HCT116 (cell line): ENCODE measurements around the gene PCBP3. TPM values are rescaled to one million over a fixed set of nuclear protein-coding genes. Genes with fewer than 3 reads are reported as not detected.

ENCODE experiments used
- ATAC-seq: fragments of 200-7000 bp; cut with Tn5 transposase; 2 replicates; pipeline ENCODE4 v1.9.1; 2020; ENCODE audit warnings: mild to moderate bottlenecking, moderate library complexity
- BruUV-seq: library from RNA; stranded (reverse); fragments of 400-500 nt; replicated peaks from 2 replicates; lab custom pipeline; 2021; lab: Mats Ljungman, UMichigan
- CTCF ChIA-PET: fragments of 300-600 bp; sonication (Branson Sonifier 250); formaldehyde crosslinking; loops from one replicate; lab custom pipeline; 2021; ENCODE audit warnings: antibody characterized with exemption; lab: Charles Lee
- POLR2A ChIA-PET: fragments of 300-600, 350-600 bp; sonication (Branson Sonifier 250); formaldehyde crosslinking; loops from one replicate; lab custom pipeline; 2021; ENCODE audit warnings: antibody characterized with exemption; lab: Charles Lee
- RAD21 ChIA-PET, 2 experiments: fragments of 300-600 bp; sonication (Branson Sonifier 250); formaldehyde crosslinking; loops; one replicate each; lab custom pipeline; 2023; ENCODE audit warnings: low total read pairs in 2 of 2; ENCODE audit not compliant: uncharacterized antibody in 2 of 2, unreplicated experiment in 2 of 2, low non-redundant PET in 1 of 2; lab: Charles Lee
- DNase-seq: peaks from one replicate; pipeline ENCODE4 v3.0.0-alpha.2; 2010; ENCODE audit warnings: low read depth, low spot score
- H2AFZ ChIP-seq: fragments of 200-600 bp; shearing (Covaris generic), sonication (generic); 2 replicates; pipeline ENCODE4 v1.6.1; 2017; ENCODE audit warnings: low read depth, mixed run types, mixed read lengths, antibody characterized with exemption, low read length; ENCODE audit not compliant: poor library complexity, severe bottlenecking
- H3K27ac ChIP-seq: 2 replicates; pipeline ENCODE4 v1.5.1; 2012; ENCODE audit warnings: low read depth, low read length
- H3K27me3 ChIP-seq: fragments of 200-600 bp; sonication (generic); 2 replicates; pipeline ENCODE4 v1.6.1; 2016; ENCODE audit warnings: mixed run types, low read length, mixed read lengths; ENCODE audit not compliant: insufficient read depth
- H3K36me3 ChIP-seq, 2 experiments: fragments of 200-500 bp in 1 of 2; fragments of 200-600 bp in 1 of 2; sonication (Bioruptor generic) in 1 of 2; sonication (generic) in 1 of 2; 2 replicates each; pipeline versions ENCODE4 v1.5.1 to v1.6.1; 2014 to 2016; ENCODE audit warnings: low read length in 2 of 2, inconsistent platforms in 1 of 2, mixed read lengths in 1 of 2, mixed run types in 1 of 2; ENCODE audit not compliant: insufficient read depth in 2 of 2, control insufficient read depth in 1 of 2
- H3K4me1 ChIP-seq, 2 experiments: fragments of 200-600 bp in 1 of 2; sonication (generic) in 1 of 2; 2 replicates each; pipeline versions ENCODE4 v1.5.1 to v1.6.1; 2012 to 2017; ENCODE audit warnings: low read length in 2 of 2, inconsistent platforms in 1 of 2, mild to moderate bottlenecking in 1 of 2, mixed read lengths in 1 of 2, mixed run types in 1 of 2, moderate library complexity in 1 of 2; ENCODE audit not compliant: insufficient read depth in 2 of 2, control insufficient read depth in 1 of 2
- H3K4me2 ChIP-seq: fragments of 200-600 bp; sonication (generic); 2 replicates; pipeline ENCODE4 v1.6.1; 2017; ENCODE audit warnings: mixed run types, low read length, mixed read lengths
- H3K4me3 ChIP-seq, 2 experiments: fragments of 200-600 bp in 1 of 2; sonication (generic) in 1 of 2; replicated peaks in 1 of 2; 2 replicates each; pipeline ENCODE4 v1.5.1; 2011 to 2016; ENCODE audit warnings: low read length in 2 of 2, control low read depth in 1 of 2, low read depth in 1 of 2, mild to moderate bottlenecking in 1 of 2, mixed read lengths in 1 of 2, mixed run types in 1 of 2
- H3K79me2 ChIP-seq: fragments of 200-600 bp; sonication (generic); 2 replicates; pipeline ENCODE4 v1.6.1; 2017; ENCODE audit warnings: mild to moderate bottlenecking, mixed run types, low read length, moderate library complexity, mixed read lengths; ENCODE audit not compliant: insufficient read depth
- H3K9ac ChIP-seq: fragments of 200-600 bp; sonication (generic); 2 replicates; pipeline ENCODE4 v1.6.1; 2016; ENCODE audit warnings: low read length, mixed read lengths
- H3K9me2 ChIP-seq: fragments of 200-600 bp; sonication (generic), shearing (Covaris generic); 2 replicates; pipeline ENCODE4 v1.6.1; 2017; ENCODE audit warnings: mixed run types, mild to moderate bottlenecking, moderate library complexity; ENCODE audit not compliant: insufficient read depth
- H3K9me3 ChIP-seq, 2 experiments: fragments of 200-500 bp in 1 of 2; fragments of 200-600 bp in 1 of 2; sonication (Bioruptor generic) in 1 of 2; sonication (generic) in 1 of 2; 2 replicates each; pipeline ENCODE4 v1.6.1; 2014 to 2017; ENCODE audit warnings: low read length in 2 of 2, mixed read lengths in 2 of 2, inconsistent platforms in 1 of 2, low read depth in 1 of 2, mild to moderate bottlenecking in 1 of 2, mixed run types in 1 of 2, moderate library complexity in 1 of 2; ENCODE audit not compliant: control insufficient read depth in 1 of 2, insufficient read depth in 1 of 2
- H4K20me1 ChIP-seq: fragments of 200-600 bp; sonication (generic), shearing (Covaris generic); 2 replicates; pipeline ENCODE4 v1.6.1; 2017; ENCODE audit warnings: mixed run types, mild to moderate bottlenecking, moderate library complexity; ENCODE audit not compliant: insufficient read depth
- ATF3 ChIP-seq: IDR thresholded peaks from 2 replicates; pipeline ENCODE4 v1.6.1; 2012
- CBX3 ChIP-seq: IDR thresholded peaks from 2 replicates; pipeline ENCODE4 v1.6.1; 2012; ENCODE audit warnings: low read depth
- CEBPB ChIP-seq: IDR thresholded peaks from 2 replicates; pipeline ENCODE4 v1.6.1; 2012; ENCODE audit warnings: low read depth
- EGR1 ChIP-seq: IDR thresholded peaks from 2 replicates; pipeline ENCODE4 v1.6.1; 2012; ENCODE audit warnings: low read depth
- ELF1 ChIP-seq: IDR thresholded peaks from 2 replicates; pipeline ENCODE4 v1.6.1; 2012; ENCODE audit warnings: low read depth, borderline replicate concordance
- EZH2phosphoT487 ChIP-seq: fragments of 200-600 bp; IDR thresholded peaks from 2 replicates; pipeline ENCODE4 v1.6.1; 2018; ENCODE audit warnings: antibody characterized with exemption, borderline replicate concordance
- MAX ChIP-seq: IDR thresholded peaks from 2 replicates; pipeline ENCODE4 v1.6.1; 2012
- POLR2A ChIP-seq: IDR thresholded peaks from 2 replicates; pipeline ENCODE4 v1.7.0; 2011; ENCODE audit warnings: borderline replicate concordance; ENCODE audit not compliant: insufficient read depth, insufficient read length; ENCODE audit errors: extremely low read depth
- POLR2AphosphoS5 ChIP-seq: IDR thresholded peaks from 2 replicates; pipeline ENCODE4 v1.6.1; 2011; ENCODE audit warnings: mild to moderate bottlenecking, low read depth, low read length, moderate library complexity
- REST ChIP-seq: IDR thresholded peaks from 2 replicates; pipeline ENCODE4 v1.6.1; 2012; ENCODE audit warnings: low read depth
- YY1 ChIP-seq: IDR thresholded peaks from 2 replicates; pipeline ENCODE4 v1.6.1; 2011; ENCODE audit warnings: low read length, low read depth, moderate library complexity, mild to moderate bottlenecking; ENCODE audit not compliant: insufficient replicate concordance; ENCODE audit errors: extremely low read depth
- ZBTB33 ChIP-seq: IDR thresholded peaks from 2 replicates; pipeline ENCODE4 v1.6.1; 2011; ENCODE audit warnings: mild to moderate bottlenecking, low read length, moderate library complexity; ENCODE audit not compliant: insufficient replicate concordance; ENCODE audit errors: extremely low read depth
- ZFX ChIP-seq: fragments of 450-650 bp; IDR thresholded peaks from 2 replicates; pipeline ENCODE4 v1.6.1; 2017
- ZNF274 ChIP-seq: fragments of 200-500 bp; sonication (Bioruptor generic); IDR thresholded peaks from 2 replicates; pipeline ENCODE4 v1.6.1; 2014; ENCODE audit warnings: mild to moderate bottlenecking, low read depth, low read length, inconsistent platforms
- intact Hi-C: fragments of 100-400 bp; cut with micrococcal nuclease; formaldehyde crosslinking; loops from 2 replicates; pipeline ENCODE4 v1.10.0; 2022
- total RNA-seq: library from RNA; stranded (reverse); gene quantifications from one replicate; pipeline ENCODE4 v1.2.1, GENCODE V29; 2021; ENCODE audit not compliant: unreplicated experiment

The PCBP3 gene
- total RNA-seq, 1 experiment from 2014 or later: 3.1 TPM

GRCh38 chr21:45940091-45940490 is 296.6 kb downstream of the PCBP3 start:
- H3K4me2 ChIP-seq: no peak overlapping the region
- no peaks in the 10 kb centered on the region for H3K79me2 ChIP-seq
- TF ChIP-seq YY1 (no peak), MAX (no peak), EZH2phosphoT487 (no peak), ATF3 (no peak), CEBPB (no peak), EGR1 (no peak), ELF1 (no peak), CBX3 (no peak), ZNF274 (no peak)
- TF ChIP-seq, all 23 proteins: peak for 0
- Histone ChIP-seq H4K20me1 (no peaks in the 10 kb centered on the region), H3K4me1 (no peaks in the 10 kb centered on the region), H3K9me3 (no peaks in the 10 kb centered on the region), H3K36me3 (no peaks in the 10 kb centered on the region), H3K27me3 (no peaks in the 10 kb centered on the region), H3K4me3 (no peak overlapping the region), H3K9me2 (no peaks in the 10 kb centered on the region), H3K9ac (no peak overlapping the region), H3K27ac (no peak overlapping the region), H2AFZ (no peak overlapping the region)
- intact Hi-C loops: no loop called here
- BruUV-seq: no TSS peak
- RAD21 ChIA-PET: no interaction called here
- DNase-seq (no peak), ATAC-seq (no peak)
- POLR2A ChIA-PET: no interaction called here
- CTCF ChIA-PET: no interaction called here

GRCh38 chr21:45940621-45941337 is 297.3 kb downstream of the PCBP3 start:
- no peaks in the 10 kb centered on the region for H3K9me2 ChIP-seq
- intact Hi-C loops: no loop called here
- no TSS peak for BruUV-seq
- H3K36me3 ChIP-seq: no peaks in the 10 kb centered on the region
- DNase-seq: no peak
- H3K4me3 ChIP-seq: no peak overlapping the region
- H3K79me2 ChIP-seq: no peaks in the 10 kb centered on the region
- POLR2A ChIA-PET: no interaction called here
- RAD21 ChIA-PET: no interaction called here
- no peak overlapping the region for H3K4me2 ChIP-seq
- H3K4me1 ChIP-seq: no peaks in the 10 kb centered on the region
- H3K9me3 ChIP-seq: no peaks in the 10 kb centered on the region
- CTCF ChIA-PET: no interaction called here
- TF ChIP-seq ZBTB33: no peak
- TF ChIP-seq ZFX: no peak
- no peak for TF ChIP-seq CBX3
- no peak for TF ChIP-seq POLR2A
- TF ChIP-seq POLR2AphosphoS5: no peak
- no peak for TF ChIP-seq EGR1
- no peak for TF ChIP-seq REST
- TF ChIP-seq, all 23 proteins: peak for 0
- no peaks in the 10 kb centered on the region for H3K27me3 ChIP-seq
- no peak overlapping the region for H3K9ac ChIP-seq
- no peak for ATAC-seq
- no peaks in the 10 kb centered on the region for H4K20me1 ChIP-seq
- H3K27ac ChIP-seq: no peak overlapping the region
- H2AFZ ChIP-seq: no peak overlapping the region
